ENCODE results near the gene HMGN3. TPM values are rescaled to one million over a fixed set of nuclear protein-coding genes. Genes with fewer than 3 reads are reported as not detected.

Gene HMGN3
- total RNA-seq, 1 donor from 2014 or later: 150 TPM

DNA sequence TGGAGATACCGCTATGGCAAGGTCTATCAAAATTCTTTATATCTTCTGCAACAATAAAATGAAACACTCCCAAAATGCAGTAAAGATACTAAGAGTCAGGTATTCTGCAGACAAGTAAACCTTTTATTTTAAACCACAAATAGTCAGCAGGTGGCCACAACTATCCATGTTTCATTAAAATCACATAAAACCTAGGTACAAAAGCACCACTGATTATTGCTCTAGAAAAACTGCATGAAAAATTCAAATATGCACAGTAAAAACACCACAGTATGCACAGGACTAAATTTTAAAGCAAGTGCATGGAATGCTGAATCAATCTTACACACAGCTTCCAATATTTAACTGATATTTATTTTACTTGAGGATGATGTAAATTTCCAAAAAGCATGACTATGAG lies 33.3 kb downstream of the HMGN3 start:
- Mint-ChIP-seq H3K27ac (no peak overlapping the region), H3K27me3 (no peaks in the 10 kb centered on the region), H3K9me3 (ENCODE audit: low read depth) (no peaks in the 10 kb centered on the region), H3K36me3 (ENCODE audit: insufficient read depth) (peaks cover 22% of the 10 kb centered on the region), H3K4me3 (ENCODE audit: low read depth) (no peak overlapping the region), H3K4me1 (ENCODE audit: low read depth) (peaks cover 3% of the 10 kb centered on the region)
- TF ChIP-seq, protein P1, sequence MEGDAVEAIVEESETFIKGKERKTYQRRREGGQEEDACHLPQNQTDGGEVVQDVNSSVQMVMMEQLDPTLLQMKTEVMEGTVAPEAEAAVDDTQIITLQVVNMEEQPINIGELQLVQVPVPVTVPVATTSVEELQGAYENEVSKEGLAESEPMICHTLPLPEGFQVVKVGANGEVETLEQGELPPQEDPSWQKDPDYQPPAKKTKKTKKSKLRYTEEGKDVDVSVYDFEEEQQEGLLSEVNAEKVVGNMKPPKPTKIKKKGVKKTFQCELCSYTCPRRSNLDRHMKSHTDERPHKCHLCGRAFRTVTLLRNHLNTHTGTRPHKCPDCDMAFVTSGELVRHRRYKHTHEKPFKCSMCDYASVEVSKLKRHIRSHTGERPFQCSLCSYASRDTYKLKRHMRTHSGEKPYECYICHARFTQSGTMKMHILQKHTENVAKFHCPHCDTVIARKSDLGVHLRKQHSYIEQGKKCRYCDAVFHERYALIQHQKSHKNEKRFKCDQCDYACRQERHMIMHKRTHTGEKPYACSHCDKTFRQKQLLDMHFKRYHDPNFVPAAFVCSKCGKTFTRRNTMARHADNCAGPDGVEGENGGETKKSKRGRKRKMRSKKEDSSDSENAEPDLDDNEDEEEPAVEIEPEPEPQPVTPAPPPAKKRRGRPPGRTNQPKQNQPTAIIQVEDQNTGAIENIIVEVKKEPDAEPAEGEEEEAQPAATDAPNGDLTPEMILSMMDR (IDR thresholded peaks at IDR 0.05; ENCODE audit: unreplicated experiment): no peak
- no peak for DNase-seq (ENCODE audit: low spot score, unreplicated experiment)

DNA sequence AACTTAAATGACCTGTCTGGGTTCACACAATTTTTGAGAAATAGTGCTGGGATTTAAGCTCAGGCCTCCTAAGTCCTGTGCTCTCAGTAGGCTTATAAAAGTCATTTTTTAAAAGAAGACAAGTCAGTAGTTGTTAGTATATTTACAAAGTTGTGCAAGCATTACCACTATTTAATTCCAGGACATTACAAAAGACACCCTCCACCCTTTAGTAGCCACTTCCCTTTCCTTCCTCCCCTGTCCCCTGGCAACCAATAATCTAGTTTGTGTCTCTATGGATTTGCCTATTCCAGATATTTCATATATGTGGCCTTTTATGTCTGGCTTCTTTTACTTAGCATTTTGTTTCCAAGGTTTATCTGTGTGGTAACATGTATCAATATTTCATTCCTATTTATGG lies 37.6 kb downstream of the HMGN3 start:
- no peaks in the 10 kb centered on the region for H3K27me3 Mint-ChIP-seq
- peaks cover 20% of the 10 kb centered on the region for H3K36me3 Mint-ChIP-seq (ENCODE audit: insufficient read depth)
- no peak for DNase-seq (ENCODE audit: low spot score, unreplicated experiment)
- H3K4me3 Mint-ChIP-seq (ENCODE audit: low read depth): no peak overlapping the region
- H3K27ac Mint-ChIP-seq: no peak overlapping the region
- TF ChIP-seq, protein P1 (IDR thresholded peaks at IDR 0.05; ENCODE audit: unreplicated experiment): no peak
- peaks cover 2% of the 10 kb centered on the region for H3K4me1 Mint-ChIP-seq (ENCODE audit: low read depth)
- H3K9me3 Mint-ChIP-seq (ENCODE audit: low read depth): peaks cover 10% of the 10 kb centered on the region

DNA sequence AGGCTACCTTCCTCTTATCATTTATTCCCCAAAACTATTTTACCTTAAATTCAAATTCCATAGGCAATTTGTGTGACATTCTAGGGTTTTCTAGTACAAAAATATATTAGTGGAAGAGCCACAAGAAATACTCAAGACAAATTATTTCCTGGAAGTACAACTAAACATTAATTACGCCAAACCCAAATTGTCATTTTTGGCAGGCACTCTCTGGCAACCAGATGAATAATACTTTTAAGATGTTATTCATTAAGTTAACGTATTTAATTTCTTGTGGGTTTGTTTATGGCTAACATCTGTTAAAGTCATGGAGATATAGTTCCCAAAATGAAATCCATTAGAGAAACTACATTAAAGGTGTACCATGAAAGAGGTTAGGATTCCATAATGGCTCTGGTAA lies 40.5 kb downstream of the HMGN3 start:
- Mint-ChIP-seq H3K4me3 (ENCODE audit: low read depth) (no peak overlapping the region), H3K4me1 (ENCODE audit: low read depth) (peaks cover 2% of the 10 kb centered on the region), H3K9me3 (ENCODE audit: low read depth) (peaks cover 17% of the 10 kb centered on the region), H3K36me3 (ENCODE audit: insufficient read depth) (peaks cover 21% of the 10 kb centered on the region), H3K27me3 (no peaks in the 10 kb centered on the region), H3K27ac (no peak overlapping the region)
- TF ChIP-seq, protein P1 (IDR thresholded peaks at IDR 0.05; ENCODE audit: unreplicated experiment): no peak
- no peak for DNase-seq (ENCODE audit: low spot score, unreplicated experiment)

- peaks cover 17% of the 10 kb centered on the region for H3K9me3 Mint-ChIP-seq (ENCODE audit: low read depth)
- peaks cover 14% of the 10 kb centered on the region for H3K36me3 Mint-ChIP-seq (ENCODE audit: insufficient read depth)
- no peaks in the 10 kb centered on the region for H3K27me3 Mint-ChIP-seq
- H3K4me3 Mint-ChIP-seq (ENCODE audit: low read depth): no peak overlapping the region
- H3K27ac Mint-ChIP-seq: no peak overlapping the region
- TF ChIP-seq, protein P1 (IDR thresholded peaks at IDR 0.05; ENCODE audit: unreplicated experiment): no peak
- DNase-seq (ENCODE audit: low spot score, unreplicated experiment): no peak
- peaks cover 2% of the 10 kb centered on the region for H3K4me1 Mint-ChIP-seq (ENCODE audit: low read depth)
Observed at GRCh38 chr6:79189760-79190350, 44.6 kb downstream of the HMGN3 start.

DNA sequence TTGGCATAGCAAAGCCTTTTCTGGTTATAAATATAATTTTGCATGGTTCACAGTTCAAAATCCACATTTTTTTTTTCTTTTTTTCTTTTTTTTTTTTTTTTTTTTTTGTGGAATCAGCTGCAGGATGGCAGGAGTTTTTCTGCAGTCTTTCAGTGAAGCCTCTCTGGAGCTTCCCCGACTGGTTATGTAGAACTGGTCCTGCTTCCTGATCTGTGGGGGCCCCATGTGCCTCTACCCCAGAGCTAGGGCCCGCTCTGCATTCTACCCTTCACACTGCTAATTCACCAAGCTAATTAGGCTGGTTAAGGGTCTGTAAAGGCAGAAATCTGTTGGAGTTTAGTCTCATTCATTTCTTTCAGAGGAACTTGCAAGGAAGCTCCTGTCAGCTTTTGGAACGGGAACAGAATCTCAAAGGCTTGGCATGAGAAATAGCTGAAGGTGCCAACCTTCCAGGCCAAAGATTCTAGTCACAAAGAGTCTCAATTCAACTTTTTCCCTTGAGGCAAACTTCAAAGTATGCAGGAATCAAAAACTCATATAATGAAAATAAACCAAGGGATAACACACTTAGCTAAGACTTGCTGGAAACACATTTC lies 45.5 kb downstream of the HMGN3 start:
- Mint-ChIP-seq H3K27ac (no peak overlapping the region), H3K9me3 (ENCODE audit: low read depth) (peaks cover 17% of the 10 kb centered on the region), H3K36me3 (ENCODE audit: insufficient read depth) (peaks cover 12% of the 10 kb centered on the region), H3K27me3 (no peaks in the 10 kb centered on the region), H3K4me3 (ENCODE audit: low read depth) (no peak overlapping the region), H3K4me1 (ENCODE audit: low read depth) (peaks cover 2% of the 10 kb centered on the region)
- no peak for DNase-seq (ENCODE audit: low spot score, unreplicated experiment)
- TF ChIP-seq, protein P1 (IDR thresholded peaks at IDR 0.05; ENCODE audit: unreplicated experiment): no peak

Data from progenitor cell of endocrine pancreas (in vitro differentiated cells).